ENCODE data around the gene RBP3. TPM values are rescaled to one million over a fixed set of nuclear protein-coding genes. Genes with fewer than 3 reads are reported as not detected.

Gene RBP3
- total and polyA plus RNA-seq, 2 experiments from 2014 or later: 0.53 to 1.3 TPM

DNA sequence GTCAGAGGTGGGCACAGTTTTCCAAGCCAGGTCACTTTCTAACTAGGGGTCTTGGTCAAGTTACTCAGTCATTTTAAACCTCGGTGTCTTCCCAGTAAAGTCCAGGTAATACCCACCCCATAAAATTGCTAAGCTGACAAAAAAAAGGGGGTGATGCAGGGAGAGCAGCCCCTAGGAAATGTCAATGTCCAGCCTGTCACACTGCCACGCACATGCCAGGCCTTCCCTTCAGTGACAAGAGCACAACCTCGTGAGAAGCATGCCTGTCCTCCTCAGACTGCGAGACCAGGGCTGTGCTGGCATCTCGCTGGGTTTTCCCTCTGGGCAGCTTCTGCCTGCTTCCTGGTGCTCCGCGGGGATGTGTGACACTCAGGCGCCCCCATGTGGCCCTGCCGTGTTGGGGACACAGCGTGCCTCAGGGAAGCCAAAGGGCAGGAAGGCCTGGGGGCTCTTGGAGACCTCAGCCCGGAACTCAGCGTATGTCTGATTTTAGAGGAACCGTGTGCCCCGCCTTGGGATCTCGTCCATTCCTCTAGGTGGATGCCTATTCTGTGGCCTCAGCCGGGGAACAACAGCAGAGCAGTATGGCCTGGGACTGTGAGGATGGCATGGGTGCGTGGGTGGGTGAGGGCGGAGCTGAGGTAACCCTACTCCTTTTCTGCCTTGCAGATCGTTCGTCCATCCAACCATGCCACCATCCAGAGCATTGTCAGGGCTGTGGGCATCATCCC, 36.1 kb upstream of the RBP3 start:
- H3K27ac ChIP-seq: no peak overlapping the region

DNA sequence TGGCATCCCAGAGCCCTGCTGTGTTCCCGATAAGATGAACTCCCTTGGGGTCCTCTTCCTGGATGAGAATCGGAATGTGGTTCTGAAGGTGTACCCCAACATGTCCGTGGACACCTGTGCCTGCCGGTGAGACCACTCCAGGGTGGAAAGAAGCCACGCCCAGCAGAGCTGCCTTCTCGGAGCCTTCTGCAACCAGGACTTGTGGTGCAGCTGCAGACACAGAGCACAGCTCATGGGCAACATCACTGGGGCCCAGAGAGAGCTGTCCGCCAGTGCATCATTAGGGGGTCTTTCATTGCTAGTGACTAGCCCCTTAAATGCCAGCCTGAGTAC, 35.5 kb upstream of the RBP3 start:
- H3K4me3 ChIP-seq: no peak overlapping the region
- no peaks in the 10 kb centered on the region for H4K20me1 ChIP-seq (ENCODE audit: insufficient read depth, poor library complexity, severe bottlenecking)
- H3K9me3 ChIP-seq (ENCODE audit: low read depth): no peaks in the 10 kb centered on the region
- H3K4me2 ChIP-seq: no peak overlapping the region
- H3K4me1 ChIP-seq (ENCODE audit: insufficient read depth): peaks cover 11% of the 10 kb centered on the region
- H2AFZ ChIP-seq: no peak overlapping the region
- no peak overlapping the region for H3K27ac ChIP-seq
- no peak for DNase-seq (ENCODE audit: low spot score)
- no peaks in the 10 kb centered on the region for H3K9me2 ChIP-seq (replicated peaks; ENCODE audit: insufficient read depth)
- H3K36me3 ChIP-seq (replicated peaks; ENCODE audit: insufficient read depth, low read depth): no peaks in the 10 kb centered on the region
- H3K79me2 ChIP-seq: no peaks in the 10 kb centered on the region
- peaks cover 5% of the 10 kb centered on the region for H3K27me3 ChIP-seq
- no peak for TF ChIP-seq EZH2phosphoT487 (IDR thresholded peaks at IDR 0.05; ENCODE audit: low read depth, severe bottlenecking, unreplicated experiment)
- TF ChIP-seq EZH2 (IDR thresholded peaks at IDR 0.05; ENCODE audit: borderline replicate concordance): no peak
- TF ChIP-seq, protein P1, sequence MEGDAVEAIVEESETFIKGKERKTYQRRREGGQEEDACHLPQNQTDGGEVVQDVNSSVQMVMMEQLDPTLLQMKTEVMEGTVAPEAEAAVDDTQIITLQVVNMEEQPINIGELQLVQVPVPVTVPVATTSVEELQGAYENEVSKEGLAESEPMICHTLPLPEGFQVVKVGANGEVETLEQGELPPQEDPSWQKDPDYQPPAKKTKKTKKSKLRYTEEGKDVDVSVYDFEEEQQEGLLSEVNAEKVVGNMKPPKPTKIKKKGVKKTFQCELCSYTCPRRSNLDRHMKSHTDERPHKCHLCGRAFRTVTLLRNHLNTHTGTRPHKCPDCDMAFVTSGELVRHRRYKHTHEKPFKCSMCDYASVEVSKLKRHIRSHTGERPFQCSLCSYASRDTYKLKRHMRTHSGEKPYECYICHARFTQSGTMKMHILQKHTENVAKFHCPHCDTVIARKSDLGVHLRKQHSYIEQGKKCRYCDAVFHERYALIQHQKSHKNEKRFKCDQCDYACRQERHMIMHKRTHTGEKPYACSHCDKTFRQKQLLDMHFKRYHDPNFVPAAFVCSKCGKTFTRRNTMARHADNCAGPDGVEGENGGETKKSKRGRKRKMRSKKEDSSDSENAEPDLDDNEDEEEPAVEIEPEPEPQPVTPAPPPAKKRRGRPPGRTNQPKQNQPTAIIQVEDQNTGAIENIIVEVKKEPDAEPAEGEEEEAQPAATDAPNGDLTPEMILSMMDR (IDR thresholded peaks at IDR 0.05; ENCODE audit: poor library complexity): no peak
- 78% methylated on average over 7 of the region's 7 CpGs for WGBS (ENCODE audit: low lambda C conversion rate, missing lambda C conversion rate)

More for the DNA sequence above, 36.1 kb upstream of the RBP3 start:
- DNase-seq (ENCODE audit: low spot score): peak; percentile 88
- Histone ChIP-seq H2AFZ (no peak overlapping the region), H3K9me3 (ENCODE audit: low read depth) (no peaks in the 10 kb centered on the region), H3K9me2 (replicated peaks; ENCODE audit: insufficient read depth) (no peaks in the 10 kb centered on the region), H3K4me3 (no peak overlapping the region), H3K36me3 (replicated peaks; ENCODE audit: insufficient read depth, low read depth) (no peaks in the 10 kb centered on the region), H3K27me3 (peaks cover 5% of the 10 kb centered on the region), H3K4me2 (no peak overlapping the region), H3K79me2 (no peaks in the 10 kb centered on the region), H3K4me1 (ENCODE audit: insufficient read depth) (peaks cover 11% of the 10 kb centered on the region), H4K20me1 (ENCODE audit: insufficient read depth, poor library complexity, severe bottlenecking) (no peaks in the 10 kb centered on the region)
- no peak for TF ChIP-seq EZH2 (IDR thresholded peaks at IDR 0.05; ENCODE audit: borderline replicate concordance)
- TF ChIP-seq, protein P1 (IDR thresholded peaks at IDR 0.05; ENCODE audit: poor library complexity): peak; percentile 92
- TF ChIP-seq EZH2phosphoT487 (IDR thresholded peaks at IDR 0.05; ENCODE audit: low read depth, severe bottlenecking, unreplicated experiment): no peak
- 34% methylated on average over 20 of the region's 20 CpGs for WGBS (ENCODE audit: low lambda C conversion rate, missing lambda C conversion rate)

DNA sequence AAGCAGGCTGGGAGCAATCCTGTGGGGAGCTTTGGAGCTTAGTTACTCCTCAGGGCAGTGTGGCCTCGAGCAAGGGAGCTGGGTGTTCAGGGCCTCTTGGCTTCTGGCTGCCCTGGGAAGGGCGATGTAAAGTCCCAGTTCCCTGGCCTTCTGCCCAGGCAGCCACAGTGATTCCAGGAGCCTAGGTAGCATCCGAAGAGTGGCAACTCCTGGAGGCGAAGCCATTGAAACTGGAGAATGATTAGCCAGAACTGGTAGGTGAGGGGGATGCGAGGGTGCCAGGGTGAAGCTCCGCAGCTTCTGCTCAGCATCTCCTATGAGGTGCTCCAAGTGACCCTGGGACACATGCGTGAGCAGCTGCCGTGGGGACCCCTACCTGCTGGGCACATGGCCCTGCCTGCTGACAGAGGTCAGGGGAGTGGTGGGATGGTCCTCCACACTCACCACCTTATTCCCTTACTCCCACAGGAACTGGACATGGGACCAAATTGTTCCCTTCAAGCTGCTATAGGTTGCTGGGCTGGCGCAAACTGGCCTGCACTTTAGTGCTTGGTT, 33.7 kb upstream of the RBP3 start:
- no peaks in the 10 kb centered on the region for H3K79me2 ChIP-seq
- no peaks in the 10 kb centered on the region for H3K9me3 ChIP-seq (ENCODE audit: low read depth)
- H4K20me1 ChIP-seq (ENCODE audit: insufficient read depth, poor library complexity, severe bottlenecking): no peaks in the 10 kb centered on the region
- H3K27me3 ChIP-seq: no peaks in the 10 kb centered on the region
- no peaks in the 10 kb centered on the region for H3K36me3 ChIP-seq (replicated peaks; ENCODE audit: insufficient read depth, low read depth)
- DNase-seq (ENCODE audit: low spot score): no peak
- no peak overlapping the region for H2AFZ ChIP-seq
- no peak overlapping the region for H3K4me3 ChIP-seq
- no peak overlapping the region for H3K27ac ChIP-seq
- TF ChIP-seq EZH2 (IDR thresholded peaks at IDR 0.05; ENCODE audit: borderline replicate concordance) (no peak), EZH2phosphoT487 (IDR thresholded peaks at IDR 0.05; ENCODE audit: low read depth, severe bottlenecking, unreplicated experiment) (no peak)
- TF ChIP-seq, protein P1 (IDR thresholded peaks at IDR 0.05; ENCODE audit: poor library complexity): no peak
- no peak overlapping the region for H3K4me2 ChIP-seq
- WGBS (ENCODE audit: low lambda C conversion rate, missing lambda C conversion rate): 94% methylated on average over 9 of the region's 9 CpGs
- no peaks in the 10 kb centered on the region for H3K4me1 ChIP-seq (ENCODE audit: insufficient read depth)
- H3K9me2 ChIP-seq (replicated peaks; ENCODE audit: insufficient read depth): no peaks in the 10 kb centered on the region

Measured in hepatocyte (in vitro differentiated cells).